WTC11 (cell line): ENCODE data around the gene CLEC3A.

Experiments
- ETV6 ChIP-seq: sonication (generic); formaldehyde crosslinking; IDR thresholded peaks from 2 replicates; pipeline ENCODE4 v1.8.1; 2022; ENCODE audit warnings: mild to moderate bottlenecking, missing genetic modification reagents
- GABPB1 ChIP-seq: sonication (generic); formaldehyde crosslinking; IDR thresholded peaks from 2 replicates; pipeline ENCODE4 v1.8.1; 2023; ENCODE audit warnings: mild to moderate bottlenecking, missing genetic modification reagents
- KAT7 ChIP-seq: sonication (generic); formaldehyde crosslinking; IDR thresholded peaks from 2 replicates; pipeline ENCODE4 v1.8.1; 2023; ENCODE audit warnings: missing genetic modification reagents, mild to moderate bottlenecking, borderline replicate concordance
- NFYB ChIP-seq: sonication (generic); formaldehyde crosslinking; conservative IDR thresholded peaks from 2 replicates; pipeline ENCODE4 v1.8.0; 2022; ENCODE audit warnings: low read depth, missing genetic modification reagents
- SMAD4 ChIP-seq: sonication (generic); formaldehyde crosslinking; IDR thresholded peaks from 2 replicates; pipeline ENCODE4 v1.8.0; 2022; ENCODE audit warnings: mild to moderate bottlenecking, missing genetic modification reagents
- ZNF121 ChIP-seq: sonication (generic); formaldehyde crosslinking; IDR thresholded peaks from 2 replicates; pipeline ENCODE4 v1.8.0; 2023; ENCODE audit warnings: missing genetic modification reagents
- TF ChIP-seq, protein P1 (sequence below): fragments of 200-600 bp; IDR thresholded peaks from 2 replicates; pipeline ENCODE4 v1.8.0; 2022; ENCODE audit warnings: antibody characterized with exemption
- TF ChIP-seq, protein P2 (sequence below): fragments of 250-450 bp; sonication (Bioruptor Pico); IDR thresholded peaks from 2 replicates; pipeline ENCODE4 v2.1.2; 2022; ENCODE audit warnings: mild to moderate bottlenecking, moderate library complexity
- TF ChIP-seq, protein P3 (sequence below): sonication (generic); formaldehyde crosslinking; IDR thresholded peaks from 2 replicates; pipeline ENCODE4 v1.8.1; 2022; ENCODE audit warnings: mild to moderate bottlenecking, moderate library complexity, missing genetic modification reagents
- TF ChIP-seq, protein P4 (sequence below): sonication (generic); formaldehyde crosslinking; IDR thresholded peaks from 2 replicates; pipeline ENCODE4 v1.8.0; 2023; ENCODE audit warnings: missing genetic modification reagents

DNA sequence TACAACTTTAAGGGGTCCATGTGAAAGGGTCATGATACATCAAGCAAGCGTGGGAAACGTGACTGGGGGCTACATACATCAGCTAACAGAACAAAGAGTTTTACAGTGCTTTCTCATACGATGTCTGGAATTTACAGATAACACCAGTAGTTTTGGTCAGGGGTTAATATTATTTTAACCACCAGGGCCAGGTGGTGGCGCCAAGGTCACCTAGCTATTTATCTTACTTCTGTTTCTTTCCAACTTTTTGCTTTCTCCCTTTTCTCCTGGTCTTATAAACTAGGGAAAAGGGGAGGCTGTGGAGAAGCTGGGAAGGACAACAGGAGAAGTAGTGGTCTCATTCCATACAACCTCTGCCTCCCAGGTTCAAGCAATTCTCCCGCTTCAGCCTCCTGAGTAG lies 37.9 kb downstream of the CLEC3A start:
- TF ChIP-seq, protein P1, sequence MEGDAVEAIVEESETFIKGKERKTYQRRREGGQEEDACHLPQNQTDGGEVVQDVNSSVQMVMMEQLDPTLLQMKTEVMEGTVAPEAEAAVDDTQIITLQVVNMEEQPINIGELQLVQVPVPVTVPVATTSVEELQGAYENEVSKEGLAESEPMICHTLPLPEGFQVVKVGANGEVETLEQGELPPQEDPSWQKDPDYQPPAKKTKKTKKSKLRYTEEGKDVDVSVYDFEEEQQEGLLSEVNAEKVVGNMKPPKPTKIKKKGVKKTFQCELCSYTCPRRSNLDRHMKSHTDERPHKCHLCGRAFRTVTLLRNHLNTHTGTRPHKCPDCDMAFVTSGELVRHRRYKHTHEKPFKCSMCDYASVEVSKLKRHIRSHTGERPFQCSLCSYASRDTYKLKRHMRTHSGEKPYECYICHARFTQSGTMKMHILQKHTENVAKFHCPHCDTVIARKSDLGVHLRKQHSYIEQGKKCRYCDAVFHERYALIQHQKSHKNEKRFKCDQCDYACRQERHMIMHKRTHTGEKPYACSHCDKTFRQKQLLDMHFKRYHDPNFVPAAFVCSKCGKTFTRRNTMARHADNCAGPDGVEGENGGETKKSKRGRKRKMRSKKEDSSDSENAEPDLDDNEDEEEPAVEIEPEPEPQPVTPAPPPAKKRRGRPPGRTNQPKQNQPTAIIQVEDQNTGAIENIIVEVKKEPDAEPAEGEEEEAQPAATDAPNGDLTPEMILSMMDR = no peak
- TF ChIP-seq ZNF121 (CRISPR knock-in tag) = no peak
- no peak for TF ChIP-seq GABPB1 (CRISPR knock-in tag)
- TF ChIP-seq, protein P2, sequence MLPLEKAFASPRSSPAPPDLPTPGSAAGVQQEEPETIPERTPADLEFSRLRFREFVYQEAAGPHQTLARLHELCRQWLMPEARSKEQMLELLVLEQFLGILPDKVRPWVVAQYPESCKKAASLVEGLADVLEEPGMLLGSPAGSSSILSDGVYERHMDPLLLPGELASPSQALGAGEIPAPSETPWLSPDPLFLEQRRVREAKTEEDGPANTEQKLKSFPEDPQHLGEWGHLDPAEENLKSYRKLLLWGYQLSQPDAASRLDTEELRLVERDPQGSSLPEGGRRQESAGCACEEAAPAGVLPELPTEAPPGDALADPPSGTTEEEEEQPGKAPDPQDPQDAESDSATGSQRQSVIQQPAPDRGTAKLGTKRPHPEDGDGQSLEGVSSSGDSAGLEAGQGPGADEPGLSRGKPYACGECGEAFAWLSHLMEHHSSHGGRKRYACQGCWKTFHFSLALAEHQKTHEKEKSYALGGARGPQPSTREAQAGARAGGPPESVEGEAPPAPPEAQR (CRISPR knock-in tag) = no peak
- no peak for TF ChIP-seq SMAD4 (CRISPR knock-in tag)
- TF ChIP-seq NFYB = no peak
- TF ChIP-seq, protein P3, sequence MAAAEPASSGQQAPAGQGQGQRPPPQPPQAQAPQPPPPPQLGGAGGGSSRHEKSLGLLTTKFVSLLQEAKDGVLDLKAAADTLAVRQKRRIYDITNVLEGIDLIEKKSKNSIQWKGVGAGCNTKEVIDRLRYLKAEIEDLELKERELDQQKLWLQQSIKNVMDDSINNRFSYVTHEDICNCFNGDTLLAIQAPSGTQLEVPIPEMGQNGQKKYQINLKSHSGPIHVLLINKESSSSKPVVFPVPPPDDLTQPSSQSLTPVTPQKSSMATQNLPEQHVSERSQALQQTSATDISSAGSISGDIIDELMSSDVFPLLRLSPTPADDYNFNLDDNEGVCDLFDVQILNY = no peak
- TF ChIP-seq, protein P4, sequence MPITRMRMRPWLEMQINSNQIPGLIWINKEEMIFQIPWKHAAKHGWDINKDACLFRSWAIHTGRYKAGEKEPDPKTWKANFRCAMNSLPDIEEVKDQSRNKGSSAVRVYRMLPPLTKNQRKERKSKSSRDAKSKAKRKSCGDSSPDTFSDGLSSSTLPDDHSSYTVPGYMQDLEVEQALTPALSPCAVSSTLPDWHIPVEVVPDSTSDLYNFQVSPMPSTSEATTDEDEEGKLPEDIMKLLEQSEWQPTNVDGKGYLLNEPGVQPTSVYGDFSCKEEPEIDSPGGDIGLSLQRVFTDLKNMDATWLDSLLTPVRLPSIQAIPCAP (CRISPR knock-in tag) = no peak
- TF ChIP-seq KAT7 (CRISPR knock-in tag) = no peak
- no peak for TF ChIP-seq ETV6 (CRISPR knock-in tag)
